Upper lobe of right lung (tissue), 1 donor: ENCODE results near the gene C6orf132. TPM values are rescaled to one million over a fixed set of nuclear protein-coding genes. Genes with fewer than 3 reads are reported as not detected.

Experiments used
- ATAC-seq: fragments of 200-7000 bp; cut with Tn5 transposase; one replicate; pipeline ENCODE4 v1.9.1; 2020; ENCODE audit warnings: mild to moderate bottlenecking, moderate library complexity
- DNase-seq: peaks from one replicate; pipeline ENCODE4 v3.0.0-alpha.2; 2020
- H3K27ac ChIP-seq: fragments of 200-600 bp; one replicate; pipeline ENCODE4 v1.8.0; 2022
- H3K27me3 ChIP-seq: fragments of 200-600 bp; one replicate; pipeline ENCODE4 v1.8.0; 2022; ENCODE audit warnings: mild to moderate bottlenecking
- H3K36me3 ChIP-seq: fragments of 200-600 bp; one replicate; pipeline ENCODE4 v1.8.0; 2022
- H3K4me1 ChIP-seq: fragments of 200-600 bp; one replicate; pipeline ENCODE4 v1.8.0; 2022
- H3K4me3 ChIP-seq: fragments of 200-600 bp; one replicate; pipeline ENCODE4 v1.8.0; 2022; ENCODE audit warnings: mild to moderate bottlenecking
- H3K9me3 ChIP-seq: fragments of 200-600 bp; one replicate; pipeline ENCODE4 v1.8.0; 2022
- CTCF ChIP-seq: fragments of 200-600 bp; IDR thresholded peaks from one replicate; pipeline ENCODE4 v1.8.0; 2022; ENCODE audit warnings: antibody characterized with exemption
- intact Hi-C: fragments of 100-400 bp; cut with DNase I; formaldehyde crosslinking; loops from one replicate; pipeline ENCODE4 v1.11.0; 2022
- total RNA-seq: library from RNA; stranded (reverse); fragmentation: NEBNext Ultra II Directional; extraction: Animal tissue kit (Norgen Biotek cat#: 25700); gene quantifications from one replicate; pipeline ENCODE4 v1.2.1, GENCODE V29; 2021
- donor health status: DM: no; HTN: yes; CAD: no; lungs with severe emphysema.

C6orf132 gene
- total RNA-seq, 1 donor from 2014 or later, result 11.5 TPM

GRCh38 chr6:42184475-42184874 lies 42.1 kb upstream of the C6orf132 start:
- DNase-seq (no peak), ATAC-seq (no peak)
- Histone ChIP-seq H3K27ac (no peak overlapping the region), H3K9me3 (no peaks in the 10 kb centered on the region), H3K27me3 (no peaks in the 10 kb centered on the region), H3K4me3 (no peak overlapping the region), H3K4me1 (no peaks in the 10 kb centered on the region), H3K36me3 (no peaks in the 10 kb centered on the region)
- no peak for TF ChIP-seq CTCF
- intact Hi-C loops, result no loop called here

- TF ChIP-seq CTCF, result no peak
- intact Hi-C loops, result no loop called here
- Histone ChIP-seq H3K27ac (no peak overlapping the region), H3K4me3 (no peak overlapping the region), H3K4me1 (no peaks in the 10 kb centered on the region), H3K9me3 (no peaks in the 10 kb centered on the region), H3K27me3 (no peaks in the 10 kb centered on the region), H3K36me3 (no peaks in the 10 kb centered on the region)
- no peak for ATAC-seq
- DNase-seq, result no peak
These were observed 39.7 kb upstream of the C6orf132 start for GRCh38 chr6:42182101-42182500.

GRCh38 chr6:42179945-42180313 lies 37.5 kb upstream of the C6orf132 start:
- no peaks in the 10 kb centered on the region for H3K9me3 ChIP-seq
- H3K27ac ChIP-seq, result no peak overlapping the region
- no peaks in the 10 kb centered on the region for H3K27me3 ChIP-seq
- no peak for ATAC-seq
- no peaks in the 10 kb centered on the region for H3K36me3 ChIP-seq
- DNase-seq, result no peak
- intact Hi-C loops, result no loop called here
- H3K4me1 ChIP-seq, result no peaks in the 10 kb centered on the region
- no peak overlapping the region for H3K4me3 ChIP-seq
- no peak for TF ChIP-seq CTCF

- no peak overlapping the region for H3K4me3 ChIP-seq
- no peak for TF ChIP-seq CTCF
- ATAC-seq (no peak), DNase-seq (no peak)
- intact Hi-C loops, result no loop called here
- no peaks in the 10 kb centered on the region for H3K36me3 ChIP-seq
- no peaks in the 10 kb centered on the region for H3K9me3 ChIP-seq
- no peaks in the 10 kb centered on the region for H3K4me1 ChIP-seq
- H3K27me3 ChIP-seq, result no peaks in the 10 kb centered on the region
- no peak overlapping the region for H3K27ac ChIP-seq
These were observed 37.0 kb upstream of the C6orf132 start for GRCh38 chr6:42179261-42179944.

- intact Hi-C loops, result no loop called here
- DNase-seq (no peak), ATAC-seq (peak; percentile 13)
These were observed 35.3 kb upstream of the C6orf132 start for GRCh38 chr6:42177514-42178364.

More at GRCh38 chr6:42177514-42178364, 35.3 kb upstream of the C6orf132 start:
- no peaks in the 10 kb centered on the region for H3K4me1 ChIP-seq
- H3K4me3 ChIP-seq, result no peak overlapping the region
- no peaks in the 10 kb centered on the region for H3K9me3 ChIP-seq
- H3K36me3 ChIP-seq, result no peaks in the 10 kb centered on the region
- TF ChIP-seq CTCF, result no peak
- H3K27me3 ChIP-seq, result no peaks in the 10 kb centered on the region
- H3K27ac ChIP-seq, result no peak overlapping the region
